GM12801 (cell line): Measurements from ENCODE around the gene HOXA6.

Experiments
- CTCF ChIP-seq: IDR thresholded peaks from one replicate; pipeline ENCODE4 v1.5.1; 2011; ENCODE audit warnings: control low read depth; ENCODE audit not compliant: insufficient read length; ENCODE audit errors: extremely low read depth

HOXA6 gene

GRCh38 chr7:27116962-27117886, 30.4 kb downstream of the HOXA6 start:
- no peak for TF ChIP-seq CTCF

GRCh38 chr7:27116031-27116961, 31.3 kb downstream of the HOXA6 start:
- TF ChIP-seq CTCF, result no peak

- TF ChIP-seq CTCF, result no peak
These were observed 32.1 kb downstream of the HOXA6 start for GRCh38 chr7:27115221-27116026.

- TF ChIP-seq CTCF, result no peak
These were observed 32.7 kb downstream of the HOXA6 start for GRCh38 chr7:27114881-27115220.

GRCh38 chr7:27113991-27114769, 33.4 kb downstream of the HOXA6 start:
- TF ChIP-seq CTCF, result no peak

GRCh38 chr7:27112955-27113949, 34.3 kb downstream of the HOXA6 start:
- TF ChIP-seq CTCF, result no peak
